ENCODE data around the gene SLC24A3.

SLC24A3 gene

GRCh38 chr20:19701429-19701828 is 489.0 kb downstream of the SLC24A3 start:
- TF ChIP-seq ZNF701 (tag by site-specific recombination; IDR thresholded peaks at IDR 0.05) (no peak), SCRT1 (tag by site-specific recombination; IDR thresholded peaks at IDR 0.05; ENCODE audit: borderline replicate concordance) (no peak), ZNF155 (tag by site-specific recombination; IDR thresholded peaks at IDR 0.05) (no peak), ZNF473 (tag by site-specific recombination; IDR thresholded peaks at IDR 0.05) (no peak), ZNF398 (tag by site-specific recombination; IDR thresholded peaks at IDR 0.05) (no peak), KLF8 (tag by site-specific recombination; IDR thresholded peaks at IDR 0.05) (no peak), ZNF121 (tag by site-specific recombination; IDR thresholded peaks at IDR 0.05) (no peak), KLF10 (tag by site-specific recombination; IDR thresholded peaks at IDR 0.05) (no peak), ZSCAN18 (tag by site-specific recombination; IDR thresholded peaks at IDR 0.05) (no peak), CTCF (tag by site-specific recombination; IDR thresholded peaks at IDR 0.05) (no peak)
- Histone ChIP-seq H3K4me1 (ENCODE audit: control insufficient read depth, insufficient read depth, low read length) (no peaks in the 10 kb centered on the region), H3K9me3 (ENCODE audit: control insufficient read depth, insufficient read depth, low read depth, low read length) (no peaks in the 10 kb centered on the region), H3K4me3 (ENCODE audit: low read depth, low read length) (no peak overlapping the region), H3K36me3 (ENCODE audit: control insufficient read depth in 2 of 2, insufficient read depth in 1 of 2, low read length in 2 of 2) (no peaks in the 10 kb centered on the region), H3K27ac (ENCODE audit: extremely low read depth, low read depth, low read length) (no peak overlapping the region)
- ChIA-PET POLR2A (no interaction called here), CTCF (no interaction called here)

GRCh38 chr20:19706463-19706862 is 494.0 kb downstream of the SLC24A3 start:
- no peaks in the 10 kb centered on the region for H3K4me1 ChIP-seq (ENCODE audit: control insufficient read depth, insufficient read depth, low read length)
- POLR2A ChIA-PET: no interaction called here
- no peaks in the 10 kb centered on the region for H3K9me3 ChIP-seq (ENCODE audit: control insufficient read depth, insufficient read depth, low read depth, low read length)
- TF ChIP-seq ZNF174 (tag by site-specific recombination; IDR thresholded peaks at IDR 0.05) (no peak), ZNF692 (tag by site-specific recombination; IDR thresholded peaks at IDR 0.05) (no peak), ZNF148 (tag by site-specific recombination; IDR thresholded peaks at IDR 0.05; ENCODE audit: borderline replicate concordance) (no peak), INSM2 (tag by site-specific recombination; IDR thresholded peaks at IDR 0.05) (no peak), PRDM2 (tag by site-specific recombination; IDR thresholded peaks at IDR 0.05; ENCODE audit: borderline replicate concordance) (no peak)
- CTCF ChIA-PET: interaction anchor here (2.5 kb wide), 1 partner anchor 14 kb away, joined by 16 read pairs; no protein-coding TSS in a partner anchor
- H3K4me3 ChIP-seq (ENCODE audit: low read depth, low read length): no peak overlapping the region
- H3K36me3 ChIP-seq (ENCODE audit: control insufficient read depth in 2 of 2, insufficient read depth in 1 of 2, low read length in 2 of 2): no peaks in the 10 kb centered on the region
- H3K27ac ChIP-seq (ENCODE audit: extremely low read depth, low read depth, low read length): no peak overlapping the region
